ENCODE data around the gene SENP6.

DNA sequence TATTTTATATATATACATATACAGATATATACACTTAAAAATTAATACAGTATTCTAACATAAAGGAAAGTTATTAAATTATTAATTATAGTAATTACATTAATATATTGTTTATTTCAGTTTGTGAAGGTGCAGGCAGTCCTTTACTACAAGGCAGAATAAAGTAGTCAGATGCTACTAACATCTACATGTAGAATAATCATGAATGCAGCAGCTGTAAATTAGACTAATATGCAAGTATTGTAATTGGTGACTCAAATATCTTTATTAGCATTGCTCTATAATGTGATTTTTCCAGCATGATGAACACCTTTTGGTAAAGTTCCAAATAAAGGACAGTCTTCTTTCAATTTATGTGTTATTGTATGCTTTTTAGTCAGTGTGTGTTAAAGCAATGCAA lies 164.7 kb downstream of the SENP6 start:
- TF ChIP-seq CTCF (optimal IDR thresholded peaks at IDR 0.05 in 1 of 3, IDR thresholded peaks at IDR 0.05 in 1 of 3, conservative IDR thresholded peaks at IDR 0.05 in 1 of 3; ENCODE audit: extremely low read depth in 1 of 3, insufficient read depth in 2 of 3, low read length in 3 of 3): no peak
- TF ChIP-seq EZH2 (IDR thresholded peaks at IDR 0.05; ENCODE audit: low read length): no peak

Measured in keratinocyte (primary cell).